Measurements from ENCODE around the gene MAST3. TPM values are rescaled to one million over a fixed set of nuclear protein-coding genes. Genes with fewer than 3 reads are reported as not detected.

The MAST3 gene
- total RNA-seq, 1 experiment from 2014 or later = 11.5 TPM

GRCh38 chr19:18100710-18101109 is 3.1 kb downstream of the MAST3 start:
- Mint-ChIP-seq H3K4me1 (peaks cover 30% of the 10 kb centered on the region), H3K27ac (peak overlapping the region; percentile 70; the same call in 1 of the 2 replicates), H3K9me3 (no peaks in the 10 kb centered on the region), H3K4me3 (peak overlapping the region; percentile 54), H3K27me3 (ENCODE audit: low read depth) (peaks cover 19% of the 10 kb centered on the region), H3K36me3 (no peaks in the 10 kb centered on the region)
- ChIA-PET CTCF (interaction anchor here (1.5 kb wide), 1 partner anchor 13 kb away, joined by 4 read pairs; no protein-coding TSS in a partner anchor), POLR2A (no interaction called here)
- DNase-seq (ENCODE audit: low spot score) (peak; percentile 78), ATAC-seq (peak; percentile 65)
- TF ChIP-seq AR (CRISPR knock-in tag; IDR thresholded peaks at IDR 0.05) (no peak), ZNF532 (CRISPR knock-in tag; IDR thresholded peaks at IDR 0.05; ENCODE audit: borderline replicate concordance) (no peak), MAX (CRISPR knock-in tag; IDR thresholded peaks at IDR 0.05) (peak; percentile 47), NFYB (CRISPR knock-in tag; conservative IDR thresholded peaks at IDR 0.05; ENCODE audit: low read depth) (peak; percentile 84), MLX (CRISPR knock-in tag; IDR thresholded peaks at IDR 0.05) (no peak), USF2 (CRISPR knock-in tag; IDR thresholded peaks at IDR 0.05) (no peak), SP1 (CRISPR knock-in tag; conservative IDR thresholded peaks at IDR 0.05) (no peak), FOXK1 (CRISPR knock-in tag; IDR thresholded peaks at IDR 0.05) (0 out of 2 replicates have a peak, but pooled peaks have one; percentile 39)

- Mint-ChIP-seq H3K27me3 (ENCODE audit: low read depth) (peaks cover 19% of the 10 kb centered on the region), H3K4me3 (peak overlapping the region; percentile 54), H3K27ac (peak overlapping the region; percentile 70; the same call in 1 of the 2 replicates), H3K36me3 (no peaks in the 10 kb centered on the region), H3K4me1 (peaks cover 30% of the 10 kb centered on the region), H3K9me3 (no peaks in the 10 kb centered on the region)
- TF ChIP-seq ZNF263 (CRISPR knock-in tag; IDR thresholded peaks at IDR 0.05; ENCODE audit: low read depth) = no peak; the same call in 1 of the 2 replicates
- TF ChIP-seq ESRRA (CRISPR knock-in tag; IDR thresholded peaks at IDR 0.05; ENCODE audit: borderline replicate concordance) = no peak
- no peak for TF ChIP-seq ERG (CRISPR knock-in tag; IDR thresholded peaks at IDR 0.05)
- TF ChIP-seq NFATC4 (CRISPR knock-in tag; IDR thresholded peaks at IDR 0.05) = no peak
- no peak for DNase-seq (ENCODE audit: low spot score)
- CTCF ChIA-PET = interaction anchor here (1.5 kb wide), 1 partner anchor 12 kb away, joined by 4 read pairs; no protein-coding TSS in a partner anchor
- POLR2A ChIA-PET = no interaction called here
- ATAC-seq = no peak
These were observed 3.7 kb downstream of the MAST3 start for GRCh38 chr19:18101268-18101667.

Measured in WTC11 (cell line).